Fibroblast of skin of left biceps (primary cell): ENCODE measurements around the gene INSIG1.

Experiments
- DNase-seq, 2 experiments: peaks; one replicate each; pipeline ENCODE4 v3.0.0-alpha.2; 2013; ENCODE audit warnings: low read depth in 2 of 2

INSIG1 gene

GRCh38 chr7:155349601-155350331 is 52.1 kb downstream of the INSIG1 start:
- no peak for DNase-seq

GRCh38 chr7:155351120-155351870 is 53.6 kb downstream of the INSIG1 start:
- DNase-seq, result no peak

DNA sequence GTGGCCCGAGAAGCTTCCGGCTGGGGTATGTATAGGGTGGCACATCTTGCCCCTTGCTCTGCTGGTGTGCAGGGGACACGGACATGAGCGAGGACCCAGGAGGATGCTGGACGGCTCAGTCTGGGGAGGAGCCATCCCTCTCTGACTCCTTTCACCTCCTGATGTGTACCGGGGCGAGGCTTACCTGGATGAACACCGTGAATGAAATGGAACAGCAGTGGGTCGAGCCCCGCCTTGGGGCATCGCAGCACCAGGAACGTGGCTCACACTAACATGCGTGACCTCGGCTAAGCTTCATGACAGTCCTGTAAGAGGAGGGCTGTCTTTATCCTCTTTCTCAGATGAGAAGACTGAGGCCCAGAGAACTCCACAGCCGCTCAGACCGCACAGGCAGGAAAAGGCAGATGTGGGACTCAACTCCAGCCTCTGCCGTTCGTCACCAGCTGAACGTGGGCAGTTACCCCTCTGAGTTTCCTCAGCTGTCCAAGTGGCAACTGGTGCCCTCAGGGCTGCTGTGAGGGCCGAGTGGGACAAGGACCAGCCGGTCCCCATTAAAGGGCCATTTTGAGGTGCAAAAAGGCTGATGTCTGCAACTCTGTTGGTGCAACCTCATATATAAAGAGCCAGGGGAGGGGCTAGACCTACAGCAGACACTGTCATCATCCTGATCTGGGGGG is 54.5 kb downstream of the INSIG1 start:
- no peak for DNase-seq

DNA sequence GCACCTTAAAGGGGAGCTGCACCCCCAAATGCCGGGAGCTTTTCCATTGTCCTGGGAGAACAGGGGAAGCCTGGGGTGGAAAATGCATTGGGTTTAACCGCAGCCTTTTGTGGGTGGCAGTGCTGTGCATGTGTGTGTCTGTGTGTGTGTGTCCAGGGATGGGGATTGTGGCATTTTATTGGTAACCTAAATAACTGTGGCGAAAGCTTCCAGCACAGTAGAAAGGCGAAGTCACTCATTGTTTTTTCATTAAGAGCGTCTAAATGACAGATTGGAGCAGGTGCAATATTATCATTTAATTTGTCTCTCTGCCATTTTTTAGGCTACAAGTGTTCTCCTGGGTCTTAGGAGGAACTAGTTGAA is 55.1 kb downstream of the INSIG1 start:
- no peak for DNase-seq

DNA sequence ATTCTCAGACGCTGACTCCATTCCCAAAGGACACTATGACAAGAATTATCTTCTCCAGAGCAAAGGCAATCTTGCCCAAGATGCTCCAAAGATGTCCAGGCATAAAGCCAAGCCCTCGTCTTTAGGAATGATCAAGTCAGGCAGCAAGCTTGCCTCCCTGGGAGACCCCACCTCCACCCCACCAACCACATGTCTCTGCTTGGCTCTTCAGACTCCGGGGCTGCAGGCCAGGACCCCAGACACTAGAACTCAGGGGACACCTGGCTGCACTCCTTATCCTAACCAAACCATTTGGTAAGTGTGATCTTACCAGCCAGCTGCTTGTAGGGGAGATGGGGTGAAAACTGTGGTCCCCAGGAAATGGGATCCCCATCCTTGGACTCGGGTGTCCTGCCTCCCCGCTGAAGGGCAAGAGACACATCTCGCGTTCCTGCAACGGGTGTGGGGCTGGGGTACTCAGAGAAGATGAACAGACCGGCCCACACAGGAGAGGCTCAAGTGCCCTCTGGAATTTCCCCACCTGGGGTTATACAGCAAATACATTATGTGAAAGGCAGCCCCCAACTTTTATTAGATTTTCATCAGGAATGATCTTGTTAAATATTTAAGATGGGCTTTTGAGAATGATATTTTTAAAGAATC is 55.7 kb downstream of the INSIG1 start:
- no peak for DNase-seq

- DNase-seq, result no peak
These were observed 56.8 kb downstream of the INSIG1 start for GRCh38 chr7:155354371-155355048.

DNA sequence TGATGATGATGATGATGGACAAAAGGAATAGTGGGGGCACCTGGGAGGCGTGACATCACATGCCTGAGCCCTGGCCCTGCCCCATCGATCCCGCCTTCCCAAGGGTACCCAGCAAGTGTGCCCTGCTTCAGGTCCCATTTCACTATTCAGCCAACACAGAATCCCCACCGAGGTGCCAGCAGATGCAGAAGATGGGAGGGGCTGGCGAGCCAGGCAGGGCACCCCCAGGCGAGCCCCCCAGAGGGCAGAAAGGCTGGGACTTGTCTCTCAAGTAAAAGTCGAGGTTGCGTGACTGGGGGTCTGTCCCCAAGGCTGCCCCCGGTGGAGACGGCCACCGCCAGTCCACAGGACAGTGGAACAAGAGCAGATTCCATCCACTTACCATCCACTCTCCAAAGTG is 57.5 kb downstream of the INSIG1 start:
- no peak for DNase-seq

DNA sequence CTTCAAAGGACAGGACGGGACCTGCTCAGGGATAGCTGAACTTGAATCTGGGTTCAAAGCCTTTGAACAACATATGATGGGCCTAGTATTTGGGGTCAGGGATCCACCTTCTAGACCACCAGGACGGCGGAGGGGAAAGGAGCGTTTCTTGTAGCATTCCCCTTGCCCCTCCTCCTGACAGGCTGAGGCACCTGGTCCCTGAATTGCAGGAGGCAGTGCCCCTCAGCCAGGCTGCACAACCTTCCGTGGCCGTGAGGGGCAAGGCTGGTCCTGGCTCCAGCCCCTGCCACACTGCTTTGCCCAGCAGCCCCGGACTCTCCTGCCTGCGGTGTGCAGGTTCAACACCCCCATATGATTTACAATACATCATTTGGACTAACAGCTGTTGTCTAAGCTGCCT is 58.1 kb downstream of the INSIG1 start:
- no peak for DNase-seq

GRCh38 chr7:155356323-155357105 is 58.8 kb downstream of the INSIG1 start:
- no peak for DNase-seq

DNA sequence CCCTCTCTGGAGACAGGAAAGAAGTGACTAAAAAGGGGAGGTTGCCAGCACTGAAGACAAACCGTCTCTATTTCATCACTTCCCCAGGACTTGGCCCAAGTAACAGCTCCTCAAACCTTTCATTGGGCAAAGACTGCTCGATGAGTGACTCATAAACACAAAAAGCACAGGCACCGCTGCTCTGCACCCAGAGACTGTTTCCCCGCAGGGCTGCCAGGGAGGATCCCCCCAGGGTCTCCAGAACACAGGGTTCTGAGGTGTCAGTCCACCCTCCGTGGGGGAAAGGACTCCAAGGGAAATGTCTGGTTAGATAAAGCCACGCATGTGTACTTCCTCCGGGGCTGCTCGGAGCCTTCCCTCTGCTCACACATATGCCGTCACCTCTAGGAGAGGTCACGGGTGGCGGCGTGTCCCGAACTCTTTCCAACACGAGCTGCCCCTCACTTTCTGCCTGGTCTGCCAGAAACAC is 59.9 kb downstream of the INSIG1 start:
- no peak for DNase-seq

DNA sequence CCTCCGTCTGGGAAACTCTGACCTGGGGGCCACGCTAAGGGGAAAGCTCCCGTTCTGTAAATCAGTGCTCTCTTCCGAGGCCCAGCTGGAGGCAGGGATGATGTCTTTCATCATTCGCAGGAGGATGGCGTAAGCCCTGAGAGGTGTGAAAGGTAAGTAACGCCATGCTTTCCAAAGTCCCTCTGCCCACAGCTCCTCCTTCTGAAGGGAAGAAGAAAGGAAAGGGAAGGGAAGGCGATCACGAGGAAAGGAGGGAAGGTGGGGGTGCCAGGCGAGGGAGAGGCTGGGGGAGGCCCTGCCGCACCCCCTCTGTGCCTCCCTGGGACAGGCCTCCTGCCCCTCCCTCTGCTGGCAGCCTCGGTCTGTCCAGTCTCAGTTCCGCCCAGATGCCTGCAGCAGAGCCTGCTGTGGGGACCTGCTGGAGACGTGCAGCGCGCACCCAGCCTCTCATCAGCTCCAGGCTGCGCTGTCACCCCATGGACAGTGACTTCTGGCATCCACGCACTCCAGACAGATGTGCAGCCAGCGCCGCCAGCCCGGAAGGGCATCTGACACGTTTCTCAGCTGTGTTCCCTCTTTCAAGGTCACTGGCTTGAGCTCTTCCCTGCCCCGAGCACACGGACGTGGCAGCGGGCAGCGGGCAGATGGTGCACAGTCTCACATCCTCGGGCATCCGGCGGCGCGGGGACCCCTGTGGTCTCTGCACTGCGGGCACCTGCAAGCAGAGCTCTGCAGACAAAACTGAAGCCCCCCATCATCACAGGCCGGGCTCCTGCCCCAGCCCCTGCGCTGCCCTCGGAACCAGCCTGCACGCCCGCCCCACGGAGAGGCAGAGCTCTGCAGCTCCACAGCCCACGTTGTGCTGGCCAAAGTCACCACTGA is 60.6 kb downstream of the INSIG1 start:
- no peak for DNase-seq

DNA sequence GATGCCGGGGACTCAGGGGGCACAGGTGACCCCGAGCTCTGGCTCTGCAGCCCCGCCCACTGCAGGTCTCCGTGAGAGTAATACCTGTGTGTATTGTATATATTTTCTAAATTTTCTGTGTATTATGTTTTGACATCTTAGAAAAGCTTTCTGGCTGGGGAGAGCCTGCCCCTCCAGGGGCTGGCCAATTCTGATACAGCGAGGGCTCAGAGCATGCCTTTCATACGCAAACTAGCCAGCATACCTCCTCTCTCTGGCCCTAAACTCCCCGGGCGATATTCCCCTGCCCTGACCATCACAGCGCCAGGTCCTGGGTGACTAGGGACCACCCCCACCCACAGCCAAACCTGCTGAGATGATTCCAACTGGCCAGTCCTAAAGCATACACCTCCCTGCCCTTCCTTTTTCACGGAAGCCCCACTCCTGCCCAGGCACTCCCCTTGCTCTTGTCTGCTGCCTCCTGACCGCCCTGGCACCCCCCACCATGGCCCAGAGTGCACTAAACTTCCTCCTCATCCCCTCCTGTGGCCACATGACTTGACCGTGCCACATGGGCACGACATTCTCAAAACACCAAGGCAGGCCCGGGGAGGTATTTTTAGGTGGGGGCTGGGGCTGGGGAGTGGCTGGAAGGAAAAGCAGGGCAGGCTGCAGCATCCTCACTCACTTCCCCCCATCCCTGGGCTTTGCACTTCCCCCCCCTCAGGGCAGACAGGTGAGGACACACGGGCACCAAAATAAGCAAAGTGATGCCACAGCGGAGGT is 61.5 kb downstream of the INSIG1 start:
- no peak for DNase-seq
